GM18505 (cell line): ENCODE data around the gene KRTAP10-6.
"Not testable (repeated sequence)": the region's sequence is repeated elsewhere in the genome, so short reads cannot be mapped to it uniquely, and the experiment has no call there.

ENCODE experiments used
- ATAC-seq: cut with Tn5 transposase; IDR thresholded peaks from one replicate; pipeline ENCODE4 v1.9.1; 2021; ENCODE audit not compliant: unreplicated experiment
- POLR2A ChIP-seq: IDR thresholded peaks from 4 replicates; pipeline ENCODE4 v1.6.1; 2011; ENCODE audit warnings: borderline replicate concordance; ENCODE audit not compliant: insufficient read depth, insufficient read length; ENCODE audit errors: extremely low read depth

The KRTAP10-6 gene

DNA sequence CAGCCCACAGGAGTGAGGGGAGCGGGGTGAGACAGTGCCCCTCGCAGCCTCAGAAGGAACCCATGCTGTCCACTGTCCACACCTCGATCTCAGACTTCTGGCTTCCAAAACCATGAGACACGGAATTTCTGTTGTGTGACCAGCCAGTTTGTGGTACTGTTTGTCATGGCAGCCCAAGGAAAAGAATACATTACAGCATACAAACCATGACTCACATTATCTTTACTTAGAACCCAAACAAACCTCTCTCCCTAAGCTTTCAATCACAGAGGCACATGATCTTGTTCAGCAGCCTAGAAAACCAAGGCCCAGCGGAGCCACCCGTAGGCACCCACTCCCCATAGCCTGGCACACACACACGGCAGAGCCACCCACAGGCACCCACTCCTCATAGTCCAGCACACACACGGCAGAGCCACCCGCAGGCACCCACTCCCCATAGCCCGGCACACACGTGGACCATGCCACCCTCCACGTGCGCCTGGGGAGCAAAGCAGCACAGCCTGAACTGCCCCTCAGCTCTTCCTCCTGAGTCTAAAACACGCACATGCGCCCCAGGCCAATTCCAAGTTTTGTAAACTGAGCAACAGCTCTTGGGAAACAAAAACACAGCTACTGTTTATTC, 19.2 kb downstream of the KRTAP10-6 start:
- ATAC-seq = no peak
- no peak for TF ChIP-seq POLR2A

DNA sequence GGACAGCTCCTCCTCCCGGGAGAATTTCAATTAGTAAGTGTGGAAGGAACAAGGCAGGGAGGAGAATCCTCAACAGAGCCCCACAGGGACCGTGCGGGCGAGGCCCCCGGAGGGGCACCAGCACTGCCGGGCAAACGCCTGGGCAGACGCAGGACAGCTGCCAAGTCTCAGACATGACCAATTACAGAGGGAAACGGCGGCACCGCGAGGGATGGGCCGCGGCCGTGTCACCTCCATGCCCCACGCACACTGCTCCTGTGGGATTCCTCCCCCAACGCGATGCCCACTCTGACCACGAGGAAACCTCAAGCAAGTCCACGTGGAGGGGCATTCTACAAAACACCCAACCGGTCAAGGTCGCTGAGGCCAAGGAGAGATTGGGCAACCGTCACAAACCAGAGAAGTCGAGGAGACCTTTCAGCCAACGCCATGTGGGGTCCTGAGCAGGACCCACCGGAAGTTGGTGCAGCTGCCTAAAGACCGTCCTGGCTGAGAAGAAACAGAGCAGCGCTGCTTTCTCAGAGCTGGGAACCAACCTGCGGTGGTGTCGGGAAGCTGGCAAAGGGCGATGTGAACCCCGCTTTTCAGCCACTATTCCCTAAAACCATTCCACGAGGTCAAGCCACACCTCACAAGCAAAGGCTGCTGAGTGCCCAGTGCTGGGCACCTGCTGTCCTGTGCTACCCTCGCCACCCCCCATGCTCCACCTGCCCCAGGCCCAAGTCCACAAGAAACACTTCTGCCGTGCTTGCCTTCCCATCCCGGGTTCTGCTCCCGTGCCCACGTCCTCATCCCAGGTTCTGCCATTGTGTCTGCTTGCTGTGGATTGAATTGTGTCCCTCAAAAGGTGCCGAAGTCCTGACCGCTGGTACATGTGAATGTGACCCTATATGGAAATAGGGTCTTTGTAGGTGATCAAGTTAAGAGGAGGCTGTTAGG, 20.2 kb downstream of the KRTAP10-6 start:
- no peak for ATAC-seq
- no peak for TF ChIP-seq POLR2A

DNA sequence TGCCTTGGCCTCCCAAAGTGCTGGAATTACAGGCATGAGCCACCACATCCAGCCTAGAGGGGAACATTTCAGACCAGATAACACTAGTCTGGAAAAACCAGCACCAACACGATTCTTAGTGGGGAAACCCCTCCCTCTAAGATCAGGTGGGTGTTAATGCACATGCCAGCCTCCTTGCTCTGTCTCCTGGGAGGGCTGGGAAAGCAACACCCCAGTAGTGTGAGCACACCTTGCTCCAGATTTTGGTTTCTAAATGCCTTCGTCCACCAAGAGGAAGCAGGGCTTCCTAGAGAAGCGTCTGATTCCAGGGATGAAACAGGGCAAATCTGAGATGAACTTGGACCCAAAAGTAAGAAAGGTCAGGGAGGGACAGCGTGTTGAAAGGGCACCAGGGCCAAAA, 21.0 kb downstream of the KRTAP10-6 start:
- ATAC-seq = no peak
- no peak for TF ChIP-seq POLR2A

- ATAC-seq = no peak
These were observed 22.3 kb downstream of the KRTAP10-6 start for GRCh38 chr21:44569861-44570517.

GRCh38 chr21:44568667-44569556, 23.4 kb downstream of the KRTAP10-6 start:
- no peak for TF ChIP-seq POLR2A
- no peak for ATAC-seq

More at GRCh38 chr21:44569861-44570517, 22.3 kb downstream of the KRTAP10-6 start:
- TF ChIP-seq POLR2A = no peak

DNA sequence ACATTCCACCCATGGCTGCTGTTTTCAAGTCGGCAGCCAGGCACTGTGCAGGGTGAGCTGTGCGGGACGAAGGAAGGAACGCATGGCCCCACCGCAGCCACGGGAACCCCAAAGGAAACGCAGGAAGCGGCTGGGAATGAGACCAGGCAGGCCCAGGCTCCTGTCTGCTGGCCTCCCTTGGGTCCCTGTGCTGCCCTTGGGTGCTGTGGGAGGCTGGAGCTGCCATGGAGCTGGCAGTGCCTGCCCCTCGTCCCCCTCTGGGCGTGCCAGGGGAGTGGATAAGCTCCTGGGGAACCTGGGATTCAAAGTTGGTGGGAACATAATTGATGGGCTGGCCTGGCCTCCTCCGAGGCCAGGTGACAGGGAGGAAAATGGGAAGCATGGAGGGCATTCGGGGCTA, 24.0 kb downstream of the KRTAP10-6 start:
- no peak for ATAC-seq

GRCh38 chr21:44567481-44568171, 24.7 kb downstream of the KRTAP10-6 start:
- no peak for ATAC-seq
- TF ChIP-seq POLR2A = no peak

More for the DNA sequence above, 24.0 kb downstream of the KRTAP10-6 start:
- no peak for TF ChIP-seq POLR2A

DNA sequence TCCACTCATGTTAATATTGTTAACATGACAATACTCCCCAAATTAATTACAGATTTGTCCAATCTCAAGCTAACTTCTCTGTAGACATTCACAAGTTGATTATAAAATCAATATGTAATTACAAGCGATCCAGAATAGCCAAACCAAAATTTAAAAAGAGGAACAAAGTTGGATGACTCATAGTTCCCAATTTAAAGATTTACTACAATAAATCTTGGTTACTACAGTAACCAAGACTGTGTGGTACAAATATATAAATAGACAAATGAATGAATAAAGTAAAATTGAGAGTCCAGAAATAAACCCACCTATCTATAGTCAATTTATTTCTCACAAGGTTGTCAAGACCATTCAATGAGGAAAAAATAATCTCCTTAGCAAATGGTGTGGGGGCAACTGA, 25.9 kb downstream of the KRTAP10-6 start:
- TF ChIP-seq POLR2A = no peak
- no peak for ATAC-seq

DNA sequence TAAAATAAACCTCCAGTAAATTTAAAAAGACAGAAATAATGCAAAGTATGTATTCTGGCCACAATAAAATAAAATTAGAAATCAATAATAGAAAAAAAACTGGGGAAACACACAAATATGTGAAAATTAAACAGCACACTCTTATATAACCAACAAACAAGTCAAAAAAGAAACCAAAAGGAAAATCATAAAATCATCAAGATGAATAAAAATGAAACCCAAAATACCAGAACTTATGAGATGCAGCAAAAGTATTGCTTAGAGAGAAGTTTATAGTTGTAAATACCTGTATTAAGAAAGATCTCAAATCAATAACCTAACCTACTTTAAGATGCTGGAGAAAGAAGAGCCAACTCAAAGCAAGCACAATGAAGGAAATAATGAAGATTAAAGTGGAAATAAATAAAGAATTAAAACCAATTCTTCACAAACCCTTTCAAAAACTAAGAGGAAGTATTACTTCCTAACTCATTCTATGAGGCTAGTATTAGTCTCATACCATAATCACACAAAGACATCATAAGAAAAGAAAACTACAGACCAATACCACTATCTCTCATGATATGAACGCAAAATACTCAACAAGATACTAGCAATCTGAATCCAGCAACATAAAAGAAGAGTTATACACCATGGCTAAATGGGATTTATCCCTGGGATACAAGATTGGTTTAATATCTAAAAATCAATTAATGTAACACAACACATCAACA, 27.3 kb downstream of the KRTAP10-6 start:
- no peak for TF ChIP-seq POLR2A
- no peak for ATAC-seq

DNA sequence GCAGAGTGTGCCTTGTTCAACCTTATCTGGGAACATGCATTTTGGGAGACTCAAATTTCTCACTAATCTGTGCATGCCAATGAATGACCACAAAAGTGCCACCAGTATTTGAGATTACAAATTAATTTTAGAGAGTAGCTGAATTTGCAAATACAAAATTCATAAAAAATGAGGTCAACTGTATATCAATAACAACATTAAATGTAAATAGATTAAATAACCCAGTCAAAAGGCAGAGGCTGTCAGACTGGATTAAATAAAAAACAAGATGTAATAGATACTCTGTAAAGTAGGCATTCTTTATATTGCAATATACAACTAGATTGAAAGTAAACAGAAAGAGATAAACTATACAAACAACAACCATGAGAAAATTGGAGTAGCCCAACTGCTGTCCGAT, 28.2 kb downstream of the KRTAP10-6 start:
- no peak for TF ChIP-seq POLR2A
- no peak for ATAC-seq

DNA sequence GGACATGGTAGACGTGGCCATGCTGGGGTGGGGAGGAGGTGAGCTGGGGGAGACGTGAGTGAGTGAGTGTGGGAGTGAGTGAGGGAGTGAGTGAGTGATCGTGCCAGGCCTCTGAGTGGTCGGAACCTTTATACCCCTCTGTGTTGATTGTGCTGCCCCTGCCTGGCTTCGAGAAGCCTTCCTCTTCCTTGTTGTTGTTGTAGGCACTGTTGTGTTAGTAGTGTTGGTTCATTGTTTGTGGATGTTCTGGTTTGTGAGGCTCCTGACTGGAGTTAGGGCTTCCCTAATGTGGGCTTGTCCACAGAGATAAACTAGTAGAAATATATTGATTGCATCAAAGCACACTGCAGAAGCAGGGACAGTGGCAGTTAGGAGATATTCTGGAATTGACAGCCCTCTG, 33.6 kb downstream of the KRTAP10-6 start, which contains the start of gene KRTAP10-3:
TSS of gene KRTAP10-3 (minus strand) at position 101 of the 400 bp plus-strand sequence. CDS start at position 21, 80 bp downstream.
- no peak for TF ChIP-seq POLR2A
- no peak for ATAC-seq

- ATAC-seq = not testable (repeated sequence)
These were observed 34.0 kb downstream of the KRTAP10-6 start for GRCh38 chr21:44558329-44558675.
